Osteocyte (in vitro differentiated cells): Measurements from ENCODE around the gene CLDN22. TPM values are rescaled to one million over a fixed set of nuclear protein-coding genes. Genes with fewer than 3 reads are reported as not detected.

Experiments
- DNase-seq: peaks from one replicate; pipeline ENCODE4 v3.0.0; 2021; ENCODE audit warnings: mixed read lengths; ENCODE audit not compliant: unreplicated experiment; ENCODE audit errors: extremely low spot score
- H3K27ac Mint-ChIP-seq: one replicate; pipeline ENCODE4 v1.8.0; 2021; ENCODE audit warnings: mild to moderate bottlenecking, mixed read lengths; ENCODE audit not compliant: unreplicated experiment
- H3K27me3 Mint-ChIP-seq: one replicate; pipeline ENCODE4 v1.8.0; 2021; ENCODE audit warnings: mixed read lengths; ENCODE audit not compliant: unreplicated experiment
- H3K36me3 Mint-ChIP-seq: one replicate; pipeline ENCODE4 v1.8.0; 2021; ENCODE audit warnings: mixed read lengths; ENCODE audit not compliant: unreplicated experiment
- H3K4me1 Mint-ChIP-seq: one replicate; pipeline ENCODE4 v1.8.0; 2021; ENCODE audit warnings: mixed read lengths; ENCODE audit not compliant: unreplicated experiment
- H3K4me3 Mint-ChIP-seq: one replicate; pipeline ENCODE4 v1.8.0; 2021; ENCODE audit warnings: mild to moderate bottlenecking, moderate library complexity, mixed read lengths; ENCODE audit not compliant: unreplicated experiment
- H3K9me3 Mint-ChIP-seq: one replicate; pipeline ENCODE4 v1.8.0; 2021; ENCODE audit warnings: mixed read lengths; ENCODE audit not compliant: unreplicated experiment
- total RNA-seq: library from RNA; stranded (reverse); gene quantifications from 2 replicates; pipeline ENCODE4 v1.2.1, GENCODE V29; 2021
- TF ChIP-seq, protein P1 (sequence below): fragments of 200-600 bp; sonication (generic); IDR thresholded peaks from 2 replicates; pipeline ENCODE4 v1.5.0; 2021; ENCODE audit warnings: antibody characterized with exemption, mild to moderate bottlenecking, moderate library complexity

CLDN22 gene
- total RNA-seq, 1 donor from 2014 or later = not detected

GRCh38 chr4:183297675-183298074 is 22.4 kb downstream of the CLDN22 start:
- Mint-ChIP-seq H3K27me3 (no peaks in the 10 kb centered on the region), H3K9me3 (no peaks in the 10 kb centered on the region), H3K36me3 (peaks cover 38% of the 10 kb centered on the region), H3K4me1 (peaks cover 5% of the 10 kb centered on the region), H3K27ac (no peak overlapping the region), H3K4me3 (no peak overlapping the region)
- TF ChIP-seq, protein P1, sequence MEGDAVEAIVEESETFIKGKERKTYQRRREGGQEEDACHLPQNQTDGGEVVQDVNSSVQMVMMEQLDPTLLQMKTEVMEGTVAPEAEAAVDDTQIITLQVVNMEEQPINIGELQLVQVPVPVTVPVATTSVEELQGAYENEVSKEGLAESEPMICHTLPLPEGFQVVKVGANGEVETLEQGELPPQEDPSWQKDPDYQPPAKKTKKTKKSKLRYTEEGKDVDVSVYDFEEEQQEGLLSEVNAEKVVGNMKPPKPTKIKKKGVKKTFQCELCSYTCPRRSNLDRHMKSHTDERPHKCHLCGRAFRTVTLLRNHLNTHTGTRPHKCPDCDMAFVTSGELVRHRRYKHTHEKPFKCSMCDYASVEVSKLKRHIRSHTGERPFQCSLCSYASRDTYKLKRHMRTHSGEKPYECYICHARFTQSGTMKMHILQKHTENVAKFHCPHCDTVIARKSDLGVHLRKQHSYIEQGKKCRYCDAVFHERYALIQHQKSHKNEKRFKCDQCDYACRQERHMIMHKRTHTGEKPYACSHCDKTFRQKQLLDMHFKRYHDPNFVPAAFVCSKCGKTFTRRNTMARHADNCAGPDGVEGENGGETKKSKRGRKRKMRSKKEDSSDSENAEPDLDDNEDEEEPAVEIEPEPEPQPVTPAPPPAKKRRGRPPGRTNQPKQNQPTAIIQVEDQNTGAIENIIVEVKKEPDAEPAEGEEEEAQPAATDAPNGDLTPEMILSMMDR = no peak
- DNase-seq = no peak

GRCh38 chr4:183295711-183296110 is 24.4 kb downstream of the CLDN22 start:
- Mint-ChIP-seq H3K9me3 (no peaks in the 10 kb centered on the region), H3K27me3 (no peaks in the 10 kb centered on the region), H3K4me1 (peaks cover 5% of the 10 kb centered on the region), H3K36me3 (peaks cover 46% of the 10 kb centered on the region), H3K27ac (no peak overlapping the region), H3K4me3 (no peak overlapping the region)
- TF ChIP-seq, protein P1 = no peak
- DNase-seq = no peak

DNA sequence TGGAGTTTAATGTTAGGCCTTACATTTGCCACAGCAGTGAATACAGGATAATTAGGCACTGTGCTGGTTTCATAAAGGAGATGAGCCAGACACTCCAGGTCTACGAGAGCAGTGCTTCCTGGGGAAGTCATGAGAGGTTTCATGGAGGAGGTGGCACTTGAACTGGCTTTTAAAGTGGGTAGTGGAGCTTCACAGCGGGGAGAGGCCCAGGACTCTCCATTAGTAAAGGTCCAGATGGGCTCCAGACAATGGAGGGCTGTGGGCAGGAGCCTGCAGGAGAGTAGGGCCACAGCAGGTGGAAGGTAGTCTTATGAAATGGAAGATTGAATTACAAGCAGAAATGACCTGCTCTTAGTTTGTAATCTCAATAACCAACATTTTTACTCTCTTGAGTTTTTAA is 29.0 kb downstream of the CLDN22 start:
- H3K9me3 Mint-ChIP-seq = no peaks in the 10 kb centered on the region
- H3K27me3 Mint-ChIP-seq = no peaks in the 10 kb centered on the region
- no peak for DNase-seq
- TF ChIP-seq, protein P1 = no peak
- H3K27ac Mint-ChIP-seq = no peak overlapping the region
- H3K4me1 Mint-ChIP-seq = peaks cover 5% of the 10 kb centered on the region
- peaks cover 64% of the 10 kb centered on the region for H3K36me3 Mint-ChIP-seq
- H3K4me3 Mint-ChIP-seq = no peak overlapping the region

GRCh38 chr4:183289688-183290087 is 30.4 kb downstream of the CLDN22 start:
- TF ChIP-seq, protein P1 = no peak
- no peak overlapping the region for H3K4me3 Mint-ChIP-seq
- no peaks in the 10 kb centered on the region for H3K9me3 Mint-ChIP-seq
- peaks cover 60% of the 10 kb centered on the region for H3K36me3 Mint-ChIP-seq
- H3K27me3 Mint-ChIP-seq = no peaks in the 10 kb centered on the region
- no peak for DNase-seq
- no peak overlapping the region for H3K27ac Mint-ChIP-seq
- H3K4me1 Mint-ChIP-seq = no peaks in the 10 kb centered on the region

- Mint-ChIP-seq H3K27me3 (no peaks in the 10 kb centered on the region), H3K36me3 (peaks cover 58% of the 10 kb centered on the region), H3K4me1 (no peaks in the 10 kb centered on the region), H3K4me3 (no peak overlapping the region), H3K9me3 (no peaks in the 10 kb centered on the region), H3K27ac (no peak overlapping the region)
- TF ChIP-seq, protein P1 = no peak
- DNase-seq = no peak
These were observed 31.1 kb downstream of the CLDN22 start for GRCh38 chr4:183288955-183289354.
